HG03108 (cell line): ENCODE results near the gene VIPR2.
"Not testable (repeated sequence)": the region's sequence is repeated elsewhere in the genome, so short reads cannot be mapped to it uniquely, and the experiment has no call there.

Experiments used
- ATAC-seq: cut with Tn5 transposase; IDR thresholded peaks from one replicate; pipeline ENCODE4 v1.9.1; 2021; ENCODE audit warnings: moderate library complexity; ENCODE audit not compliant: unreplicated experiment

The VIPR2 gene

DNA sequence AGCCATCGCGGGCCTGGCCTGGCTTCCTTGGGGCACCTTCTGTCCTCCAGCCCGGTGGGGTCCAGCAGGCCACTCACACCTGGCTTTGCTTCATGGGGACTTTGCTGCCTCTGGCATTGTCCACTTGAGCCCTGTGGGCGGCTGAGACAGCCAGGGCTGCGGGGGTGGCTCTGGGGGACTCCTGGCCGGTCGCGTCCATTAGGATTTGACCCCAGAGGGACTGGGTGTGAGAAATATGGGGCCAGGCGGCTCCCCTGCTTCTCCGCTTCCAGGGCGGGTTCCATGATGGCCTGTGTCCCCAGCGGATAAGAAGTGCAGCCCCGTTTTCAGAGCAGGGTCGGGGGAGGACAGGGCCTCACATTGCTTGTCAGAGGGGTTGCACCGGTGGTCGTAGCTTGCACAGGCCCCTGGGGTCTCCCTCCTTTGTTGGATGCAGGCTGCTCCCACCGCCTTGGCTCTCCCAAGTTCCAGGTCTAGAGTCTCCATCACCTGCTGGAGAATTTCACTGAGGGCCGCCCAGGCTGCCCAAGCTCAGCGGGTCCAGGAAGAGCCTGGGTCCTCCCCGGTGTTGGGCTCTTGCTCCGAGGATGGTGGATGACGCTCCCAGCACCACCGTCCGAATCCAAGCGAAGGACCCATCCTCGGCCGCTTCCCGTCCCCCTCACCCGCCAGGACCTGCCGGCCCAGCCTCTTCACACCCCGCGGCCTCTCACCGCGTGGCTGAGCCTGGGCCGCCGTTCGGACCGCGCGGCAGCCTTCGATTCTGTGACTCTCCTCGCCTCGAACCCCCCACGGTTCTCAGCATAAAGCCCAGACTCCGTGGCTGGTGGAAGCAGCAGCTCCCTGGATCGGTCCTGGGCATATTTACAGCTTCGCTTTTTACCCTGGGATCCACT lies 148.2 kb downstream of the VIPR2 start:
- ATAC-seq = no peak

GRCh38 chr7:158995514-158995913 lies 149.2 kb downstream of the VIPR2 start:
- no peak for ATAC-seq

- no peak for ATAC-seq
Measured at GRCh38 chr7:158994687-158995086, 150.0 kb downstream of the VIPR2 start.

GRCh38 chr7:158993591-158993990 lies 151.1 kb downstream of the VIPR2 start:
- no peak for ATAC-seq

GRCh38 chr7:158992759-158993158 lies 151.9 kb downstream of the VIPR2 start:
- no peak for ATAC-seq

DNA sequence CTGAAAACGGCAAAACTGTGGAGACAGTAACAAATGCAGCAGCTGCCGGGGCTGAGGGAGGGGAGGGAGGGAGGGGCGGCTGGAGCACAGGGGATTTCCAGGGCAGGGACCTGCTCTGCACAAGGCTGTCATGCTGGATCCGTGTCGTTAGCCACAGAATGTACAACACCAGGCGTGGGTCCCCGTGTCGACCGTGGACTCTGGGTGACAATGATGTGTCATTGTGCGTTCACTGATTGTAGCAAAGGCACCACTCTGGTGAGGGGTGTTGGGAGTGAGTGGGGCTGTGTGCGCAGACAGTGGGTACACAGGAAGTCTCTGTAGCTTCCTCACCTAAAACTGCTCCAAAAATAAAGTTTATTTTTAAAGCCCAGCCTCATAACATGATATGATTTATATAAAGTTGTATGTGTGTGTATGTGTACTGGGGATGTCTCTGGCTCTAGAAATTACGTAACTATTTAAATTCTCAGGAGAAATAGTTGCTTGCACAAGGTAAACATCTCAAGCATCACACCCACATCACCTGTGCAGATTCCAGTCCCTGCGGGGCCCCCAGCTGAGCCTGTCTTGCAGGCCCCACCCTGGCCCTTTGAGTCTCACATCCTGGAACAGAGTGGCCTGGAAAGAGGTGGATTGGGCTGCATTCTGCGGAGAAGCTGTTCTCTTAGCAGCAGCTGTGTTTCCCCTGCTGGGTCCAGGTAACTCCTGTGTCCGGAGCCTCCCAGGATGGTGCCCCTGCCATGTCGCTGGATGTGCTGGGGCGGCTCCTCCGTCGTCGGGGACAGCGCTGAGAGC lies 152.6 kb downstream of the VIPR2 start:
- no peak for ATAC-seq

DNA sequence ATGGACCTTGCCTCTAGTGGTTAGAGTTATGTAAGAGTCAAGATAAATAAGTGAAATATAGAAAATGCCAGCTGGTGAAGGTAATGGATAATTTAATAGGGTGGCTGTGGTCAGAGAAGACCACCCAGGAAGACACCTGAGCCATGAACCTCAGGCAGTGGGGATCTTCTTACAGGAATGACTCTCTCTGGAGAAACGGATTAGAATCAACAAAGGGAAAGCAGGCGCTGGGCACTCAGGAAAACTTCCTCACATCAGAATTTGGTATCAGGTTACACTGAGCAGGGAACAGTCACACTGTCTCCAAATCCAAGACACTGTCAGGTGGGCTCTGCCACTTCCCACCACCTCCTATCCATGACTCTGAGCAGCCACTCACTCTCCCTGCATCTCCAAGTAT lies 155.7 kb downstream of the VIPR2 start:
- ATAC-seq = no peak

- ATAC-seq = no peak
Measured at GRCh38 chr7:158988302-158988862, 156.3 kb downstream of the VIPR2 start.

DNA sequence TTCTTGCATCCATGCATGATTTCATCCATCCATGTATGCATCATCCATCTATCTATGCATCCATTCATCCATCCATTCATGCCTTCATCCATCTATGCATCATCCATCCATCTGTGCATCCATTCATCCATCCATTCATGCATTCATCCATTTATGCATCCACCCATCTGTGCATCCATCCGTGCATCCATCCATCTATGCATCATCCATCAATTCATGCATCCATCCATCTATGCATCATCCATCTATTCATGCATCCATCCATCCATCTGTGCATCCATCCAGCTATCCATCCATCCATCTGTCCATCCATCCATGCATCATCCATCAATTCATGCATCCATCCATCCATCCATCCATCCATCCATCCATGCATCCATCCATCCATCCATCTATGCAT lies 157.0 kb downstream of the VIPR2 start:
- ATAC-seq = no peak

- no peak for ATAC-seq
Measured at GRCh38 chr7:158985583-158985982, 159.1 kb downstream of the VIPR2 start.

GRCh38 chr7:158984007-158984406 lies 160.7 kb downstream of the VIPR2 start:
- ATAC-seq = not testable (repeated sequence)

DNA sequence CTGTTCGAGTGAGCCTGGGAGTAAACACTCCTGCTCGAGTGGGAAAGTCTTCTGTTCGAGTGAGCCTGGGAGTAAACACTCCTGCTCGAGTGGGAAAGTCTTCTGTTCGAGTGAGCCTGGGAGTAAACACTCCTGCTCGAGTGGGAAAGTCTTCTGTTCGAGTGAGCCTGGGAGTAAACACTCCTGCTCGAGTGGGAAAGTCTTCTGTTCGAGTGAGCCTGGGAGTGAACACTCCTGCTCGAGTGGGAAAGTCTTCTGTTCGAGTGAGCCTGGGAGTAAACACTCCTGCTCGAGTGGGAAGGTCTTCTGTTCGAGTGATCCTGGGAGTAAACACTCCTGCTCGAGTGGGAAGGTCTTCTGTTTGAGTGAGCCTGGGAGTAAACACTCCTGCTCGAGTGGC lies 162.6 kb downstream of the VIPR2 start:
- not testable (repeated sequence) for ATAC-seq

GRCh38 chr7:158979635-158980351 lies 164.9 kb downstream of the VIPR2 start:
- no peak for ATAC-seq

- no peak for ATAC-seq
Measured at GRCh38 chr7:158979023-158979529, 165.6 kb downstream of the VIPR2 start.
